ENCODE measurements around the gene ZFP36L2. TPM values are rescaled to one million over a fixed set of nuclear protein-coding genes. Genes with fewer than 3 reads are reported as not detected.

ZFP36L2 gene
- total RNA-seq, 2 donors from 2014 or later: 172 to 197 TPM

- DNase-seq (ENCODE audit: low spot score): no peak
- no peaks in the 10 kb centered on the region for H3K4me1 ChIP-seq (ENCODE audit: control insufficient read depth in 1 of 2, low read depth in 2 of 2)
- no peak for TF ChIP-seq CTCF (IDR thresholded peaks at IDR 0.05)
- no peak overlapping the region for H3K4me3 ChIP-seq
- no peaks in the 10 kb centered on the region for H3K27me3 ChIP-seq (replicated peaks; ENCODE audit: insufficient read depth)
- no peaks in the 10 kb centered on the region for H3K9me3 ChIP-seq
- no peak for ATAC-seq (ENCODE audit: insufficient number of reproducible peaks, low FRiP score, low read depth)
- no peaks in the 10 kb centered on the region for H3K36me3 ChIP-seq
- H3K27ac ChIP-seq: no peak overlapping the region
Measured at GRCh38 chr2:43186679-43187374, 39.6 kb downstream of the ZFP36L2 start.

GRCh38 chr2:43186321-43186678 is 40.1 kb downstream of the ZFP36L2 start:
- ATAC-seq (ENCODE audit: insufficient number of reproducible peaks, low FRiP score, low read depth) (no peak), DNase-seq (ENCODE audit: low spot score) (no peak)
- Histone ChIP-seq H3K9me3 (no peaks in the 10 kb centered on the region), H3K4me3 (no peak overlapping the region), H3K27me3 (replicated peaks; ENCODE audit: insufficient read depth) (no peaks in the 10 kb centered on the region), H3K27ac (no peak overlapping the region), H3K4me1 (ENCODE audit: control insufficient read depth in 1 of 2, low read depth in 2 of 2) (no peaks in the 10 kb centered on the region), H3K36me3 (no peaks in the 10 kb centered on the region)
- TF ChIP-seq CTCF (IDR thresholded peaks at IDR 0.05): no peak

DNA sequence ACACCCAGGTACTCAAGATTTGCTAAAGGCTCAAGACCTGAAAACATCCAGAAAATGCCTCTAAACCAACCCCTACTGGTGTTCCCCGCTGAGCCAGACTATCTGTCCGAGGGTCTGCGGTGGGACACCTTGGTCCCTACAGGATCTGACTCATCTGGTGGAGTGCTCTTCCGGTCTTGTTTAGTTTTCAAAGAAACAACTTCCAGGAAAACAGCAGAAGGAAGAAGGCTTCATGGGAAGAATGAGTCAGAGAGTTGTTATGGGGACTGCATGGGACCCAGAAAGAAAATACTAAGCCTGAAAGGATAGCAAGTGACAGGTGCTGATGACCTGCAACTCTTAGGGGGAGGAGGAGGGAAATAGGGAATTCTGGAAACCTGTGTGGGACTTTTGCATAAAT is 41.3 kb downstream of the ZFP36L2 start:
- no peaks in the 10 kb centered on the region for H3K9me3 ChIP-seq
- H3K4me3 ChIP-seq: no peak overlapping the region
- H3K36me3 ChIP-seq: no peaks in the 10 kb centered on the region
- no peaks in the 10 kb centered on the region for H3K4me1 ChIP-seq (ENCODE audit: control insufficient read depth in 1 of 2, low read depth in 2 of 2)
- ATAC-seq (ENCODE audit: insufficient number of reproducible peaks, low FRiP score, low read depth) (no peak), DNase-seq (ENCODE audit: low spot score) (no peak)
- no peak for TF ChIP-seq CTCF (IDR thresholded peaks at IDR 0.05)
- no peaks in the 10 kb centered on the region for H3K27me3 ChIP-seq (replicated peaks; ENCODE audit: insufficient read depth)
- no peak overlapping the region for H3K27ac ChIP-seq

DNA sequence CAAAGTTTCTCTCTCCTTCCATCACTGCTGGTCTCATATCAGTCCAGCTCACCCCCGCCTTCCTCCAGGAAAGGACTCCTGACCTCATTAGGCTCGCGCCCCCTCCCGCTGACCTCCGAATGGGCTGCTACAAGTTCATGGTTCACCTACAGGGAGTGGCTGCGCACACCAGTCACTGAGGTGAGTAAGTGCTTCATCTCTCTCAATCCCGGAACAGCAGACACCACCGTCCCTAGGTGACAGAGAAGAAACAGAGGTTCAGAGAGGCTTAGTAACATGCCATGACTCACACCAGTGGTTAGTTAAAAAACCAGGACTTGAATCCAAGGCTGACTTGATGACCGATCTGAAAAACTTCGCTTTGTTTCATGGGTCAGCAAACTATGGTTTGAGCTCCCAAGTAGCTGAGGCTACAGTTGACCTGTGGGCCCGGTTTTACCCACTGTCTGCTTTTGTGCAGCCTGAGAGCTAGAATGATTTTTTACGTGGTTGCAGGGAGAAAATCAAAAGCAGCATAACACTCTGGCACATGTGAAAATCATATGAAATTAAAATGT is 42.0 kb downstream of the ZFP36L2 start:
- Histone ChIP-seq H3K27me3 (replicated peaks; ENCODE audit: insufficient read depth) (no peaks in the 10 kb centered on the region), H3K9me3 (no peaks in the 10 kb centered on the region), H3K4me3 (no peak overlapping the region), H3K27ac (no peak overlapping the region), H3K4me1 (ENCODE audit: control insufficient read depth in 1 of 2, low read depth in 2 of 2) (peaks cover under 1 to 4% of the 10 kb centered on the region in 2 donors), H3K36me3 (no peaks in the 10 kb centered on the region)
- ATAC-seq (ENCODE audit: insufficient number of reproducible peaks, low FRiP score, low read depth) (no peak), DNase-seq (ENCODE audit: low spot score) (no peak)
- no peak for TF ChIP-seq CTCF (IDR thresholded peaks at IDR 0.05)

DNA sequence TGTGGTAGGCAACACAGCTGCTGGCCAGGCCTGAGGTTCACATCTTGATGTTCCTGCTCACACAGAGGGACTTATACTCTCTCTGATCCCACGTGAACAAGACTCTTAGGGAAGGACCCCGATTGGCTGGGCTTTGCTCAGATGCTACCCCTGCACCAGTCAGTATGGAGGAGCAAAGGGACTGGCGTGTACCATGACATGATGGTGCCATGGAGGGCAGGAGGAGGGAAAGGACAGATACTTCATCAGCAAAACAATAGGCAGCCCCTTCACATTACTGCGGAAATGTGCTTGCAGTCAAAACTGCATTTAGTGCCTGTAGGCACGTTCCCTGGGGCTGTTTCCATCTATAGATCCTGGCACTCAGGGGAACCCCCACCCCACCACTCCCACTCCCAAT is 42.7 kb downstream of the ZFP36L2 start:
- H3K36me3 ChIP-seq: no peaks in the 10 kb centered on the region
- H3K9me3 ChIP-seq: no peaks in the 10 kb centered on the region
- no peak overlapping the region for H3K4me3 ChIP-seq
- no peaks in the 10 kb centered on the region for H3K27me3 ChIP-seq (replicated peaks; ENCODE audit: insufficient read depth)
- no peak for TF ChIP-seq CTCF (IDR thresholded peaks at IDR 0.05)
- H3K4me1 ChIP-seq (ENCODE audit: control insufficient read depth in 1 of 2, low read depth in 2 of 2): peaks cover 5 to 10% of the 10 kb centered on the region in 2 donors
- DNase-seq (ENCODE audit: low spot score) (no peak), ATAC-seq (ENCODE audit: insufficient number of reproducible peaks, low FRiP score, low read depth) (no peak)
- H3K27ac ChIP-seq: no peak overlapping the region

Data from thoracic aorta (tissue), 2 donors.